ENCODE measurements around the gene FAM20C.
"Not testable (repeated sequence)": the region's sequence is repeated elsewhere in the genome, so short reads cannot be mapped to it uniquely, and the experiment has no call there.

The FAM20C gene

DNA sequence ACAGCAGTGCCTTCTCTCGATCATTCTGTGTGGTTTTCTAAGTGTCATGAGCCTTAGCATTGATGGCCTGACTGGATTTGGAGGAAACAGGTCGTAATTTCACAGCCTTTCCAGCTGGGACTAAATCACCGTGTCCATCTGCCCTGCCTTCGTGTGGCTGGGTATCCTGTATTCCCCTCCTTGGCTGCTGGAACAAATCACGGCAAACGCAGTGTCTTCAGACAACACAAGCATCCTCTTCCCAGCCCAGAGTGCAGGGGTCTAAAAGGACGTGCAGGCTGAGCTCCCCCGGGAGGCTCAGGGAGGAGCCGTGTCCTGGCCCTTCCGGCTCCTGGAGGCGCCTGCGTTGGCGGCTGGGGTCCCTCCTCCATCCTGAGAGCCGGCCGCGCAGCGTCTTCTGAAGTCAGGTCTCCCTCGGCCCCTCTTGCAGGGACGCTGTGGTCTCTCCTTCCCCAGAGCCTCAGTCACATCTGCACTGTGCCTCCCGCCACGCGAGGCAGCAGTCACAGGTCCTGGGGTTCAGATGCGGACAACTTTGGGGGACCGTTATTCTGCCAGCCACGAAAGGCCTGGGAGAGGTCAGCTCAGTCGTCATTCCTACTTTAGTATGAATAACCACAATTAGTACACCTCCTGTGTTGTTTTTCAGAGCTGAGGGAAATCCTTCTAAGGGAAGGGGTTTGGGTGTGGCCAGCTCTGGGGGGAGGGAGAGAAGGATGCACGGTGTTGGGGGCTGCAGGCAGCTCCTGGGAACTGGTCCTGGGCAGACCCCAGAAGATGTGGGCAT, 41.1 kb downstream of the FAM20C start:
- no peak for DNase-seq (ENCODE audit: low read depth)
- H3K4me3 ChIP-seq (ENCODE audit: low read depth, low read length) = no peak overlapping the region

DNA sequence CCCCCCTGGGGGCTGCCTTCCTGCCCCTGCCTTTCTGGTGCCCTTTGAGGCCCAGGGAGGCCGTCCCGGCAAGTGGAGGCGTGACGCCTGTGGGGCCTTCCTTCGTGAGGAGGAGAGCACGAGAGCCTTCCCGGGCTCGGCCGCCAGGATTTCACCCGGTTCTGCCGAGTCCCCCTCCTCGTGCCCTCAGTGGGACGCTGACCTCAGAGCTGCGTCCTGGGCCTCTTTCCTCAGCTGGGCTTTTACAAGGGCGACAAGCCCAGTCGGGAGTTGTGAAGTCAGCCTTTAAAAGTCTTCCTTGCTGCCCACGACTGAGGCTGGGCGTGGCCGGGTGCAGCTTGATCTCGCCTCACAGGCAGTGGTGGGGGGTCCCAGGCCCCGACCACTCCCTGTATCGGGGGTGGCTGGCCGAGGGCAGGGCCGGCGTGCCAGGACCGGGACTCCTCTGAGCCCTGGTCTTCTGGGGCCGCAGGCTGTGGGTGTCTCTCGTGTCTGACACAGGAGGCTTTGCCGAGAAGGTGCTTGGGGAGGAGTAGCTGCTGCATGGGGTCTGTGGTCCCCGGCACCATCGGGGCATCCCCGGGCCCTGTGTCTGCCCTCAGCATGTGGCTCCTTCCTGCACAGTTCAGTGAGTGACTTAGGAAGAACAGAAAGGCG, 41.8 kb downstream of the FAM20C start:
- no peak overlapping the region for H3K4me3 ChIP-seq (ENCODE audit: low read depth, low read length)
- DNase-seq (ENCODE audit: low read depth) = no peak

DNA sequence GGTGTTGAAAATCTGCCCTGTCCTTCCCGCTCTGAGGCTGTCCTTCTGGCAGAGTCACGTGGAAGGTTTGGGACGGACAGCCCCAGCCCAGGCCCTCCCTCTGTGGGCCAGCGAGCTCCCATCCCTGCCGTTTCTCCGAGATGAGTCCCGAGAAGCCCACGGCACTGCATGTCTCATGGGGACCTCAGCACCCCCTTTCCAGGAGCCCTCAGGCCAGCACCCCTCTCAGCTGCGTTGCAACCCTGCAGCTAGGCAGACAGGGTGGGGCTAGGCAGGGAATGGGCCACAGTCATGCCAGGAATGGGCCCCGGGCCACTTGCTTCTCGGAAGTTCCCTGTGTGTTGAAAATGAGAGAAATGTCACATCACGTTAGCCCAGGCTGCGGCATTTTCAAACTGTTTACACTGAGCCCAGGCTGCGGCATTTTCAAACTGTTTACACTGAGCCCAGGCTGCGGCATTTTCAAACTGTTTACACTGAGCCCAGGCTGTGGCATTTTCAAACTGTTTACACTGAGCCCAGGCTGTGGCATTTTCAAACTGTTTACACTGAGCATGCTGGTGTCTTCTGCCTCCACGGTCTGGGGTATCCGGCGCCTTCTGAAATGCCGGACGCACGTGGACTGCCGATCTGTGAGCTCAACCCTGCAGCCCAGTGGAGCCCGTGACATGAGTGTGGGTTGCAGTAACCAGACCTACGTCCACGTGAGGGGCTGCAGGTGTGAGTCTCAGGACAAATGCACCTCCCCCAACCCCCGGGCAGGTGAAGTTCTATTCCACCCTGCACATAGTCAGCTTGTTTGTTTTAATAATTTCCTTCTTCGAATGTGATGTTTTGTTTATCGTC, 42.6 kb downstream of the FAM20C start:
- no peak overlapping the region for H3K4me3 ChIP-seq (ENCODE audit: low read depth, low read length)
- no peak for DNase-seq (ENCODE audit: low read depth)

DNA sequence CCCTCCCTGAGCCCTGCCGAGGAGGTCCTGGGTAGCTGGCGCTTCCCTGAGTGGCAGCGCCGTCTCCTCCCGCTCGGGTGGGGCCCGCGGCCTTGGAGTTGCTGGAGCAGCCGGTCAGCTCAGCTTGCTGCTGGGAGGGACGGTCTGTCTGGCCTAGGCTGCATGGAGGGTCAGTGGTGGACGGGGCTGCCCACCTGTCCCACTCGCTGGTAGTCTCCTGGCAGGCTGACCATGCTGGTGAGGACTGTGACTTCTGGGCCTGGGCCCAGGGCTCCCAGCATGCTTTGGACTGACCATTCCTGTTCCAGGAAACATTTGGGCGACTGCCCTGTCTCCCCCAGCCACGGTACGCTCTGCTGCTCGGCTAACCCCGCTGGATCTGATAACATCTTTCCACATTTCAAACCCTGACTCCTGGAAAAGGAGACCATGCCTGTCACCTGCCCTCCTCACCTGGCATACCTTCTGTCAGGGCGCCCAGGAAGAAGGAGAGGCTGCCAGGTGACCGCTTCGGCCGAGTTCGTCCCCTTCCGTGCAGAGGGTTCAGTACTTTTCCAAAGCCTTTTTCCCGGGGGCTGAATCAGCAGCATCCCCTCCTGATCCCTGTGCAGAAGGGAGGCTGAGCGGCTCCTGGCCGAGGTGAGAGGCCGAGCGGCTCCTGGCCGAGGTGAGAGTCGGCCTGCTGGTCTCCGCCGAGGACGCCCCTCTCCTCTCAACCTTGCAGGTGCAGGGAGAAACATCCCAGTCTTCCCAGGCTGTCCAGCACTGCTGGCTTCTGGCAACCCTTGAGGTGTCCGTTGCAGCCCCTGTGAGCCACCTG, 43.4 kb downstream of the FAM20C start:
- H3K4me3 ChIP-seq (ENCODE audit: low read depth, low read length) = no peak overlapping the region
- no peak for DNase-seq (ENCODE audit: low read depth)

DNA sequence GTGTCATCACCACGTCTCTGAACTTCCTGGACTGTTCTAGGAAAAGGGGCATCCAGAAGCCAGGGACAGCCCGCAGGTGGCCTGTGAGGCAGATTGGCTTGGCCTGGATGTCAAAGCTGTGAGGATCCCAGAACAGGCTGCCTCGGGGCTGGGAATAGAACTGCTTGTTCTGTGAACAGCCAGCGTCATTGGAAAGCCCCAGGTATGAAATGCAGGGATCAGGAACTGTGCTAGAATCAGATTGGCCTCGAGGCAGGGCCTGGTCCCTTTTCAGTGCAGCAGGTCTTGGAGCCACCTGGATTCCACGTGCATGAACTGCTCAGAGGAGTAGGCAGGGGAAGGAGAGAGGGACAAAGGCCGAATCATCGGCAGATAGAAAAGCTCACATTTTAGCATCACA, 44.6 kb downstream of the FAM20C start:
- no peak for DNase-seq (ENCODE audit: low read depth)
- no peak overlapping the region for H3K4me3 ChIP-seq (ENCODE audit: low read depth, low read length)

DNA sequence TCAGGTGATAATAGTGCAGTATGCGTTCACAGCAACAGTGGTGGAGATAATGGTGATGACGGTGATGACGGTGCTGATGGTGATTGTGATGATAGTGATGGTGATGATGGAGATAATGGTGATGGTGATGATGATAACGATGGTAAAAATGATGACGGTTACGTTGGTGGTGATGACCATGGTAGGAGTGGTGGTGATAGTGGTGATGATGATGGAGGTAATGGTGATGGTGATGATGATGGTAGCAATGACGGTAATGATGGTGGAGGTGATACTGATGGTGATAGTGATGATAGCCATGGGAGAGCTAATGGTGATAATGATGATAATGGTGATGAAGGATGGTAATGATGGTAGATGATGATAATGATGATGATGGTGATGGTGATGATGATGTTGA, 45.0 kb downstream of the FAM20C start:
- no peak for DNase-seq (ENCODE audit: low read depth)
- no peak overlapping the region for H3K4me3 ChIP-seq (ENCODE audit: low read depth, low read length)

DNA sequence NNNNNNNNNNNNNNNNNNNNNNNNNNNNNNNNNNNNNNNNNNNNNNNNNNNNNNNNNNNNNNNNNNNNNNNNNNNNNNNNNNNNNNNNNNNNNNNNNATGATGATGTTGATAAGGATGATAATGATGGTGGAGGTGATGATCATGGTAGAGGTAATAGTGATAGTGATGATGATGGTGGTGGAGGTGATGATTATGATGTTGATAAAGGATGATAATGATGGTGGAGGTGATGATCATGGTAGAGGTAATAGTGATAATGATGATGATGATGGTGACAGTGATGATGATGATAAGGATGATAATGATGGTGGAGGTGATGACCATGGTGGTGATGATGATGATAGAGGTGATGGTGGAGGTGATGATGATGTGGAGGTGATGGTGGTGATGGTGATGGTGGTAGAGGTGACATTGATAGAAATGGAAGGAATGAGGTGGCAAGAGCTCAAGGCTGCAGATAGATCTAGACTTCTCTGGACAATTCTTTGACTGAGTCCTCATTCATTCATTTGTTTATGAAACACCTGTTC, 47.8 kb downstream of the FAM20C start:
- no peak overlapping the region for H3K4me3 ChIP-seq (ENCODE audit: low read depth, low read length)
- DNase-seq (ENCODE audit: low read depth) = no peak

DNA sequence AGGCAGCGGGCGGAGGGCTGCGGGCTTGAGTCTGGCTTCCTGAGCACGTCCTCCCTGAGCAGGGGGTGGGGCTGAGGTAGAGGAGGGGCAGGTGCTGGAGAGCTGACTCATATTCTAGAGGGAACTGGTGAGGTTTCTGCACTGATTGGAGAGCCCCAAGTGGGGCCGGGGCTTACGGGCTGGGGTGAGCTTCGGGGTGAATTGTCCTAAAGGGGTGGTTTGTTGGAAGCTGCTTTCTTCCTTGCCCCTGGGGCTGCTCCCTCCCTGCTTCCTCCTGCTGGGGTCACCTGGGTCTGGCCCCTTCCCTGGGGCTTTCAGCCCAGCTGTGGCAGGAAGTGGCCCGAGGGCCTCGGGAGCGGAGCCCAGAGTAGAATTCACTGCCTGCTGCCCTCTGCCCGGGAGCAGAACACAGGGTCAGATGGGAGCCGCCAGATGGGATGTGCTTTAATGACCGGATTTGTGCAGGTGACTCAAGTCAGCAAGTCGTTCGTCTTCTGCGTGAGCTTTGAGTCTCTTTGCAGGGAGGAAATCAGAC, 48.6 kb downstream of the FAM20C start:
- DNase-seq (ENCODE audit: low read depth) = no peak
- no peak overlapping the region for H3K4me3 ChIP-seq (ENCODE audit: low read depth, low read length)

DNA sequence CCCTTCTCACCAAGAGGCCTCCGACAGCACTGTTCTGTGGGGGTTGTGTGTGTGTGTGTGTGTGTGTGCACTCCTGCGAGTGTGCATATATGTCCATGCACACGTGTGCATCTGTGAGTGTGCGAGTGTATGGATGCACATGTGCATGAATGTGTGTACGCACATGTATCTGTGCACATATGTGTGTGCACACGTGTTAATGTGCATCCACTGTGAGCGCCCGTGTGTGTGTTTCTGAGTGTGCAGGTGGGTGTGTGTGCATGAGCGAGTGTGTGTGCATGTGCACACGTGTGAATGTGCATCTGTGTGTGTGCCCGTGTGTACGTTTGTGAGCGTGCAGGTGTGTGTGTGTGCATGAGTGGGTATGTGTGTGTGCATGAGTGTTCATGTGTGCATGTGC, 49.1 kb downstream of the FAM20C start:
- no peak overlapping the region for H3K4me3 ChIP-seq (ENCODE audit: low read depth, low read length)
- no peak for DNase-seq (ENCODE audit: low read depth)

DNA sequence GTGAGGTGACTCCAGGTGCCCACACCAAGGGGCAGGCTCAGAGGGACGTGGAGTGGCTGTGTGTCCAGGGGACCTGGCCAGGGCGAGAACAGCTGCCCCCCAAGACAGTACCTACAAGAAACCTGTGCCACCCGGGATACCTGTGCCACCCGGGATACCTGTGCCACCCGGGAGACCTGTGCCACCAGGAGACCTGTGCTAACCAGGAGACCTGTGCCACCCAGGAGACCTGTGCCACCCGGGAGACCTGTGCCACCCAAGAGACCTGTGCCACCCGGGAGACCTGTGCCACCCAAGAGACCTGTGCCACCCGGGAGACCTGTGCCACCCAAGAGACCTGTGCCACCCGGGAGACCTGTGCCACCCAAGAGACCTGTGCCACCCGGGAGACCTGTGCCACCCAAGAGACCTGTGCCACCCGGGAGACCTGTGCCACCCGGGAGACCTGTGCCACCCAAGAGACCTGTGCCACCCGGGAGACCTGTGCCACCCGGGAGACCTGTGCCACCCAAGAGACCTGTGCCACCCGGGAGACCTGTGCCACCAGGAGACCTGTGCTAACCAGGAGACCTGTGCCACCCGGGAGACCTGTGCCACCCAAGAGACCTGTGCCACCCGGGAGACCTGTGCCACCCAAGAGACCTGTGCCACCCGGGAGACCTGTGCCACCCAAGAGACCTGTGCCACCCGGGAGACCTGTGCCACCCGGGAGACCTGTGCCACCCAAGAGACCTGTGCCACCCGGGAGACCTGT, 50.6 kb downstream of the FAM20C start:
- not testable (repeated sequence) for DNase-seq (ENCODE audit: low read depth); H3K4me3 ChIP-seq (ENCODE audit: low read depth, low read length)

DNA sequence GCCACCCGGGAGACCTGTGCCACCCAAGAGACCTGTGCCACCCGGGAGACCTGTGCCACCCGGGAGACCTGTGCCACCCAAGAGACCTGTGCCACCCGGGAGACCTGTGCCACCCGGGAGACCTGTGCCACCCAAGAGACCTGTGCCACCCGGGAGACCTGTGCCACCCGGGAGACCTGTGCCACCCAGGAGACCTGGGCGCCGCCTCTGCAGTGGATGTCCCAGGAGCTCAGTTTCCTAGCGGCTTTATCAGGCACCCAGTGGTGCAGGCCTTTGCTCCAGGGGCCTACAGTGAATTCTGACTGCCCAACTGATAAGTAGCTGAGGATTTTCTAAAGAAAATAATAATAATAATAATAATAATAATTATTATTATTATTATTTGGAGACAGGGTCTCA, 51.2 kb downstream of the FAM20C start:
- H3K4me3 ChIP-seq (ENCODE audit: low read depth, low read length); DNase-seq (ENCODE audit: low read depth): not testable (repeated sequence)

DNA sequence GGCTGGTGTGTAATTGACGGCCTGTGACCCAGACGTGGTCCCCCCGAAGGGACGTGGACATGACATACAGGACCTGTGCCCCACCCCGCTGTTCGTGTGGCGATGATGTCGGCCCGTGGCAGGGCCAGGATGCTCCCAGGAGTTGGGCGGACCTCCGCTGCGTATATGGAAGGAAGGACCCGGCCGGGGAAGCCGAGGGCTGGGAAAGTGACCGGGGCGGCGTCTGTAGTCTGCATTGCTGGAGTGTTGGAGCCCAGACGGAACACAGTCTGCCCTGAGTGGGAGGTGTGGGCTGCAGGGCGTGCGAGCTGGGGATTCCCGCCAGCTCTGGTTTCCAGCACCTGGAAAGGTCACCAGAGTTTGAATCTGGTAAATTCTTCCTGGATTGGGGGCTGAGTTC, 52.6 kb downstream of the FAM20C start:
- DNase-seq (ENCODE audit: low read depth) = no peak
- no peak overlapping the region for H3K4me3 ChIP-seq (ENCODE audit: low read depth, low read length)

DNA sequence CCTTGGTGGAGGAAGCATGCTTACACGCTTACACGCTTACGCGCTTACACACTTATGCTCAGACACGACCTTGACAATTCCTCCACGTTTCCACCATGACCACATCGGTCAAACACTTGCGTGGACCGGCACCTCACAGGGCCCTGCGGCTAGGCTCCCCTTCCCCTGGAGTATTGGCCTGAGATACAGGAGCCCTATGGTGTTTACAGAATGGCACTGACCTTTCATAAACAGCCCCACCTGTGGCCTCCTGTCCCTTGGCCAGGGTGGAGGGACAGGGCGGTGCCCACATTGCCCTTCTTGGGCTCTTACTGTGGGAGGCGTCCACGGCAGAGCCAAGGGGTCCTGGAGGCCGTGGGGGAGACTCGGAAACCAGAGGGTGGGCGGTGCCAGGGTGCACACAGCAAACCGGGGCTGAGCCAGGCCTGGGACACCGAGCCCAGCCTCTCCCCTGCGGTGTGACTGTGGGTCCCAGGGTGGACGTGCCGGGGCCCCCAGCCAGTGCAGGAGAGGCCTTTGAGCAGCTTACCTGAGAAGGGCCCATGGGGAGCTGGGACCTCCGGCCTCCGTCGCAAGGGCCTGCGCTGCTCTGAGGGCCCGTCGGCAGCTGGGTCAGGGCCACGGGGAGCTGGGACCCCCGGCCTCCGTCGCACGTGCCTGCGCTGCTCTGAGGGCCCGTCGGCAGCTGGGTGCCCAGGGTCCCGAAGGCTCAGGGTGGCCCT, 53.4 kb downstream of the FAM20C start:
- DNase-seq (ENCODE audit: low read depth) = no peak
- H3K4me3 ChIP-seq (ENCODE audit: low read depth, low read length) = no peak overlapping the region

DNA sequence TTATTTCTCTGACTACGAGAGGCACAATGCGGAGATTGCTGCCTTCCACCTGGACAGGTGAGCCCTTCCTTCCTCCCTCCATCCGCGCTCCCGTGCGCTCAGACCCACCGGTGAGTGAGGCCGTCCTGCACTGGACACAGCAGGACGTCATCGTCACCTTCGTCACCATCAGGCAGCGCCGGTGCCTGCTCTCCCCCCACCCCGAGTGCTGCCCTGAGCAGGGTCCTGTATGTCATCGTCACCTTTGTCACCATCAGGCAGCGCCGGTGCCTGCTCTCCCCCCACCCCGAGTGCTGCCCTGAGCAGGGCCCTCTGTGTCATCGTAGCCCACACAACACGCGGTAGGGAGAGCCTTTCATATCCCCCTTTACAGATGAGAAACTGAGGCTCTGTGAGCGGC, 54.1 kb downstream of the FAM20C start:
- no peak overlapping the region for H3K4me3 ChIP-seq (ENCODE audit: low read depth, low read length)
- no peak for DNase-seq (ENCODE audit: low read depth)

DNA sequence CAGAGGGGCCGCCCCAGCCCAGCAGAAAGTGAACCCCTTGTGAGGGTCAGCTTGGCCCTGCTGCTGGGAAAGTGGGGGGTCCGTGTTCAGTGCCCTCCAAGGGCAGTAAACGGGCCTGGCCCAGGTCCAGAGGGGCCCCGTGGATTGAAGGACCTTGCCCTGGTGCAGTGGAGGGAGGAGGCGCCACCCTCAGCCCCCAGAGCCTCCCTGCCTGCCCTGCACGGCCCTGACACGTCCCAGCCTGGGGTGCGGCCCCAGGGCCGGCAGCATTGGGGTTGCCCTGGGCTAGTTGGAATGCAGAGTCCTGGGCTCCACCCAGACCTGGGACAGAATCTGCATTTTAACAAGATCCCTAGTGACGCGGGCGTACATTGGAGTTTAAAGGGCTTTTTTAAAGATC, 54.8 kb downstream of the FAM20C start:
- no peak overlapping the region for H3K4me3 ChIP-seq (ENCODE audit: low read depth, low read length)
- no peak for DNase-seq (ENCODE audit: low read depth)

DNA sequence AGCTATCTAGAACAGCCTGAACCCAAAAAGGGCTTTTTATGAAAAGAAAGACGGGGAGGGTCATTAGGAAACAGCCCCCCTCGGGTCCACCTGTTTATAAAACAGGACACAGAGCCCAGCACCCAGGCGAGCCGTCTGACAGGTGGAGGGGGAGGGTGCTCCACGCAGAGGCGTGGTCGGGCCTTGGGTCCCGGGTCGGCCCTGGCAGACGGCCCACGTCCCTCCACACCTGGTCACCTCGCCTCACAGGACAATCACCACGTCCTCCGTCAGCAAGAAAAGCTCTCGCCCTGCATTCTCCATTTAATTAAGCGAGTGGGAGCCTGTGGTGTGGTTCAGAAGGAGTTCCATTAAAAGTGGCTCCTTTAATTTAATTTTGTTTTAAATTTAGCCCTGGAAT, 55.3 kb downstream of the FAM20C start:
- DNase-seq (ENCODE audit: low read depth) = no peak
- H3K4me3 ChIP-seq (ENCODE audit: low read depth, low read length) = no peak overlapping the region

DNA sequence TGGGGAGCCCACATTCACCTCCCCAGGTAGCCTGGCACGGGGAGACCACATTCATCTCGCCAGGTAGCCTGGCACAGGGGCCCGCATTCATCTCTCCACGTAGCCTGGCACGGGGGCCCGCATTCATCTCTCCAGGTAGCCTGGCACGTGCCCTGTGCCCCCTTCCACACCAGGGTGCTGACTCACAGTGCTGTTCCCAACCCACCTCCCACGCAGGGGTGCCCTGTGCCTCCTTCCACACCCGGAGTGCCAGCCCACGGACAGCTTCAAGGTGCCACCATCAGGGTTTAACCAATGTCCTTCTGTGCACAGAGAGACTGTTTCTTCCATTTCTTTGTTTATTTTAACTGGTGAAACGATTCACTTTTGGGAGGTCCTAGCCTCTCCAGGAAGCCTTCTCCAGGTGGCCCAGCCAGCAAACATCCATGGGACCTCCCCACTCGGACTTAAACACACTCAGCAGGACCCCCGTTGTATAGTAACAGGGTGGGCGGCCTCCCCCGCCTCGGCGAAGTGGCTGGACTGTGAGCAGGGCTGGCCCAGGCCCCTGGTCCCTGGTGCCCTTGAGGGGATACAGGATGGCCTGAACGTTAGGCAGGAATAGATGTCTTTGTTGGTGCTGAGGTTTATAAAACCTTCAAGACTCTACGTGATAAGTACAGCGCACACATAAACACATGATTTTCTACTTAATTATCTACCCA, 56.5 kb downstream of the FAM20C start:
- DNase-seq (ENCODE audit: low read depth) = no peak
- no peak overlapping the region for H3K4me3 ChIP-seq (ENCODE audit: low read depth, low read length)

Measured in skeletal muscle cell (primary cell).